WTC11 (cell line): Measurements from ENCODE around the gene WDR36. TPM values are rescaled to one million over a fixed set of nuclear protein-coding genes. Genes with fewer than 3 reads are reported as not detected.

Source experiments
- ATAC-seq: fragments of 200-7000 bp; cut with Tn5 transposase; 2 replicates; pipeline ENCODE4 v1.10.0; 2021; ENCODE audit warnings: mild to moderate bottlenecking, moderate library complexity
- CTCF ChIA-PET: fragments of 300-600 bp; sonication (Branson Sonifier 250); formaldehyde crosslinking; loops from one replicate; lab custom pipeline; 2021; ENCODE audit warnings: antibody characterized with exemption; lab: Charles Lee
- POLR2A ChIA-PET: fragments of 350-600 bp; sonication (Branson Sonifier 250); formaldehyde crosslinking; loops from one replicate; lab custom pipeline; 2021; ENCODE audit warnings: antibody characterized with exemption; lab: Charles Lee
- DNase-seq: peaks from one replicate; pipeline ENCODE4 v3.0.0; 2021; ENCODE audit warnings: low spot score
- H3K27ac Mint-ChIP-seq: 2 replicates; pipeline ENCODE4 v1.8.0; 2021; ENCODE audit warnings: mixed read lengths
- H3K27me3 Mint-ChIP-seq: 2 replicates; pipeline ENCODE4 v1.8.0; 2021; ENCODE audit warnings: low read depth, mild to moderate bottlenecking, moderate library complexity, mixed read lengths
- H3K36me3 Mint-ChIP-seq: 2 replicates; pipeline ENCODE4 v1.8.0; 2021; ENCODE audit warnings: mixed read lengths
- H3K4me1 Mint-ChIP-seq: 2 replicates; pipeline ENCODE4 v1.8.0; 2022; ENCODE audit warnings: mixed read lengths
- H3K4me3 Mint-ChIP-seq: 2 replicates; pipeline ENCODE4 v1.8.0; 2021; ENCODE audit warnings: mild to moderate bottlenecking, moderate library complexity, mixed read lengths
- H3K9me3 Mint-ChIP-seq: 2 replicates; pipeline ENCODE4 v1.8.0; 2021; ENCODE audit warnings: mixed read lengths
- CBFB ChIP-seq: sonication (generic); formaldehyde crosslinking; IDR thresholded peaks from 2 replicates; pipeline ENCODE4 v1.8.1; 2022; ENCODE audit warnings: mild to moderate bottlenecking, low read depth, missing genetic modification reagents
- EMX1 ChIP-seq: fragments of 250-450 bp; sonication (Bioruptor Pico); IDR thresholded peaks from 2 replicates; pipeline ENCODE4 v1.8.0; 2021; ENCODE audit warnings: mild to moderate bottlenecking
- JUN ChIP-seq: sonication (generic); formaldehyde crosslinking; IDR thresholded peaks from 2 replicates; pipeline ENCODE4 v1.8.0; 2023; ENCODE audit warnings: mild to moderate bottlenecking, missing genetic modification reagents
- KAT7 ChIP-seq: sonication (generic); formaldehyde crosslinking; IDR thresholded peaks from 2 replicates; pipeline ENCODE4 v1.8.1; 2023; ENCODE audit warnings: missing genetic modification reagents, mild to moderate bottlenecking, borderline replicate concordance
- NFYB ChIP-seq: sonication (generic); formaldehyde crosslinking; conservative IDR thresholded peaks from 2 replicates; pipeline ENCODE4 v1.8.0; 2022; ENCODE audit warnings: low read depth, missing genetic modification reagents
- SMAD4 ChIP-seq: sonication (generic); formaldehyde crosslinking; IDR thresholded peaks from 2 replicates; pipeline ENCODE4 v1.8.0; 2022; ENCODE audit warnings: mild to moderate bottlenecking, missing genetic modification reagents
- SP1 ChIP-seq: sonication (generic); formaldehyde crosslinking; conservative IDR thresholded peaks from 2 replicates; pipeline ENCODE4 v1.8.1; 2022; ENCODE audit warnings: missing genetic modification reagents
- ZNF121 ChIP-seq: sonication (generic); formaldehyde crosslinking; IDR thresholded peaks from 2 replicates; pipeline ENCODE4 v1.8.0; 2023; ENCODE audit warnings: missing genetic modification reagents
- ZNF263 ChIP-seq: sonication (generic); formaldehyde crosslinking; IDR thresholded peaks from 2 replicates; pipeline ENCODE4 v1.8.1; 2022; ENCODE audit warnings: low read depth, mild to moderate bottlenecking, moderate library complexity, missing genetic modification reagents
- total RNA-seq: library from RNA; stranded (reverse); gene quantifications from 3 replicates; pipeline ENCODE4 v1.2.3, GENCODE V29; 2021
- TF ChIP-seq, protein P1 (sequence below): fragments of 200-600 bp; IDR thresholded peaks from 2 replicates; pipeline ENCODE4 v1.8.0; 2022; ENCODE audit warnings: antibody characterized with exemption
- TF ChIP-seq, protein P2 (sequence below): sonication (generic); formaldehyde crosslinking; IDR thresholded peaks from 2 replicates; pipeline ENCODE4 v1.8.0; 2022; ENCODE audit warnings: mild to moderate bottlenecking, missing genetic modification reagents
- TF ChIP-seq, protein P3 (sequence below): fragments of 250-450 bp; sonication (Bioruptor Pico); IDR thresholded peaks from 2 replicates; pipeline ENCODE4 v2.1.2; 2022; ENCODE audit warnings: mild to moderate bottlenecking, moderate library complexity
- TF ChIP-seq, protein P4 (sequence below): sonication (generic); formaldehyde crosslinking; IDR thresholded peaks from 2 replicates; pipeline ENCODE4 v1.8.1; 2023; ENCODE audit warnings: mild to moderate bottlenecking, missing genetic modification reagents
- TF ChIP-seq, protein P5 (sequence below): sonication (generic); formaldehyde crosslinking; conservative IDR thresholded peaks from 2 replicates; pipeline ENCODE4 v1.8.1; 2022; ENCODE audit warnings: mild to moderate bottlenecking, missing genetic modification reagents
- TF ChIP-seq, protein P6 (sequence below): sonication (generic); formaldehyde crosslinking; IDR thresholded peaks from 2 replicates; pipeline ENCODE4 v1.8.1; 2023; ENCODE audit warnings: mild to moderate bottlenecking, missing genetic modification reagents, moderate library complexity
- TF ChIP-seq, protein P7 (sequence below): sonication (generic); formaldehyde crosslinking; conservative IDR thresholded peaks from 2 replicates; pipeline ENCODE4 v1.8.1; 2023; ENCODE audit warnings: mild to moderate bottlenecking, low read depth, missing genetic modification reagents, moderate library complexity
- TF ChIP-seq, protein P8 (sequence below): sonication (generic); formaldehyde crosslinking; IDR thresholded peaks from 2 replicates; pipeline ENCODE4 v1.8.1; 2023; ENCODE audit warnings: mild to moderate bottlenecking, missing genetic modification reagents, moderate library complexity

The WDR36 gene
- total RNA-seq, 1 experiment from 2014 or later = 34.1 TPM

DNA sequence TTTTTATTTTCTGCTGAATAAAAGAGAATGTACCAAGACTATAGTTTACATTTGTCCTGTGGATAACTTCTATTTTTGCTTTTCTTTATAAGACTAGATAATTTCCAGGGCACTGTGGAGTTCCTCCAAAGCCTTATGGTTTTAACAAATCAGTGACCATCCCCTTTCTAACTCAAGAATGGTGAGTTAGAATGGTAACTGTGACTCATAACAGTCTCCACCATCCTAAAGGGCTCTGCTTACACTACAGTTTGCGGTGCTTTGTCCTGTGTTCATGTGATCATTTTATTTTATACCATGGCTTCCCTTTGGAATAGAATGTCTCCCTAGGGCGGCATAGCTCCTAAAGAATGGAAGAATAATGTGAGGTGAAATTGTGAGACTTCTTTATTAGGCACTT is 30.2 kb downstream of the WDR36 start (continued):
- TF ChIP-seq, protein P1, sequence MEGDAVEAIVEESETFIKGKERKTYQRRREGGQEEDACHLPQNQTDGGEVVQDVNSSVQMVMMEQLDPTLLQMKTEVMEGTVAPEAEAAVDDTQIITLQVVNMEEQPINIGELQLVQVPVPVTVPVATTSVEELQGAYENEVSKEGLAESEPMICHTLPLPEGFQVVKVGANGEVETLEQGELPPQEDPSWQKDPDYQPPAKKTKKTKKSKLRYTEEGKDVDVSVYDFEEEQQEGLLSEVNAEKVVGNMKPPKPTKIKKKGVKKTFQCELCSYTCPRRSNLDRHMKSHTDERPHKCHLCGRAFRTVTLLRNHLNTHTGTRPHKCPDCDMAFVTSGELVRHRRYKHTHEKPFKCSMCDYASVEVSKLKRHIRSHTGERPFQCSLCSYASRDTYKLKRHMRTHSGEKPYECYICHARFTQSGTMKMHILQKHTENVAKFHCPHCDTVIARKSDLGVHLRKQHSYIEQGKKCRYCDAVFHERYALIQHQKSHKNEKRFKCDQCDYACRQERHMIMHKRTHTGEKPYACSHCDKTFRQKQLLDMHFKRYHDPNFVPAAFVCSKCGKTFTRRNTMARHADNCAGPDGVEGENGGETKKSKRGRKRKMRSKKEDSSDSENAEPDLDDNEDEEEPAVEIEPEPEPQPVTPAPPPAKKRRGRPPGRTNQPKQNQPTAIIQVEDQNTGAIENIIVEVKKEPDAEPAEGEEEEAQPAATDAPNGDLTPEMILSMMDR = no peak
- TF ChIP-seq CBFB (CRISPR knock-in tag) = no peak

DNA sequence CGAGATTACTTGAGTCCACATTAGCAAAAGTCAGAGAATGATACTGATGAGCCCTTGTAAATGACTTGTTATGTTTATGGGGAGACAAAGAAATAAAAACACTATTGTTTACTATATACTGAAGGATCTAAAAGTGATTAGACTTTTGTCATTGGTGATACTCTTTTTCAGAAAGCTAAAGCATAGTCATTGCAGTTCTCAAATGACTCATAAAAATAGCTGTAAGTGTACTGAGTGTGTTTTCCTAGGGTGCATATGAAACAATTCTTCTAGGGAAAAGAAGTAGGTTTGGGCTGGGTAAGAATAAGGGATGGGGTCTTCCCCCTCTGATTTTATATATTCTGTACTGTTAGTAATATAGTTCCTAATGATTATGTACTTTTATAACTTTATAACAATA is 32.6 kb downstream of the WDR36 start:
- ATAC-seq (no peak), DNase-seq (no peak)
- H3K4me1 Mint-ChIP-seq = peaks cover 36% of the 10 kb centered on the region
- H3K4me3 Mint-ChIP-seq = no peak overlapping the region
- no peak overlapping the region for H3K27ac Mint-ChIP-seq
- H3K27me3 Mint-ChIP-seq = no peaks in the 10 kb centered on the region
- CTCF ChIA-PET = no interaction called here
- H3K9me3 Mint-ChIP-seq = no peaks in the 10 kb centered on the region
- TF ChIP-seq SP1 (CRISPR knock-in tag) = no peak
- TF ChIP-seq, protein P2, sequence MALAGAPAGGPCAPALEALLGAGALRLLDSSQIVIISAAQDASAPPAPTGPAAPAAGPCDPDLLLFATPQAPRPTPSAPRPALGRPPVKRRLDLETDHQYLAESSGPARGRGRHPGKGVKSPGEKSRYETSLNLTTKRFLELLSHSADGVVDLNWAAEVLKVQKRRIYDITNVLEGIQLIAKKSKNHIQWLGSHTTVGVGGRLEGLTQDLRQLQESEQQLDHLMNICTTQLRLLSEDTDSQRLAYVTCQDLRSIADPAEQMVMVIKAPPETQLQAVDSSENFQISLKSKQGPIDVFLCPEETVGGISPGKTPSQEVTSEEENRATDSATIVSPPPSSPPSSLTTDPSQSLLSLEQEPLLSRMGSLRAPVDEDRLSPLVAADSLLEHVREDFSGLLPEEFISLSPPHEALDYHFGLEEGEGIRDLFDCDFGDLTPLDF (CRISPR knock-in tag) = no peak
- H3K36me3 Mint-ChIP-seq = peaks cover 52% of the 10 kb centered on the region
- POLR2A ChIA-PET = no interaction called here

DNA sequence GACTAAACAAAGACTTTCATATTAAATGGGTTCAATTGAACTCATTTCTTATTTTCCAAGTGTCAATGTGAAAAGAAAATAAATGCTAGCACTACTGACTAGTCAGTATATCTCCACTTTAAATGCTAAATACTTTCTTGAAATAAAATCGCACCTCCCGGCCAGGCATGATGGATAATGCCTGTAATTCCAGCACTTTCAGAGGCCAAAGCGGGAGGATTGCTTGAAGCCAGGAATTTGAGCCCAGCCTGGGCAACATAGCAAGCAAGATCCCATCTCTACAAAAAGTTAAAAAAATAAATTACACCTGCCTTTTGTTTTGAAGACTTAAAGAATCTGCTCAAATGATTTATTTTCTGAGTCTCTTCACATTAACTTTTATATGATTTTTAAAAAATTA is 34.7 kb downstream of the WDR36 start:
- TF ChIP-seq, protein P3, sequence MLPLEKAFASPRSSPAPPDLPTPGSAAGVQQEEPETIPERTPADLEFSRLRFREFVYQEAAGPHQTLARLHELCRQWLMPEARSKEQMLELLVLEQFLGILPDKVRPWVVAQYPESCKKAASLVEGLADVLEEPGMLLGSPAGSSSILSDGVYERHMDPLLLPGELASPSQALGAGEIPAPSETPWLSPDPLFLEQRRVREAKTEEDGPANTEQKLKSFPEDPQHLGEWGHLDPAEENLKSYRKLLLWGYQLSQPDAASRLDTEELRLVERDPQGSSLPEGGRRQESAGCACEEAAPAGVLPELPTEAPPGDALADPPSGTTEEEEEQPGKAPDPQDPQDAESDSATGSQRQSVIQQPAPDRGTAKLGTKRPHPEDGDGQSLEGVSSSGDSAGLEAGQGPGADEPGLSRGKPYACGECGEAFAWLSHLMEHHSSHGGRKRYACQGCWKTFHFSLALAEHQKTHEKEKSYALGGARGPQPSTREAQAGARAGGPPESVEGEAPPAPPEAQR = no peak
- no peak for TF ChIP-seq EMX1
- TF ChIP-seq, protein P4, sequence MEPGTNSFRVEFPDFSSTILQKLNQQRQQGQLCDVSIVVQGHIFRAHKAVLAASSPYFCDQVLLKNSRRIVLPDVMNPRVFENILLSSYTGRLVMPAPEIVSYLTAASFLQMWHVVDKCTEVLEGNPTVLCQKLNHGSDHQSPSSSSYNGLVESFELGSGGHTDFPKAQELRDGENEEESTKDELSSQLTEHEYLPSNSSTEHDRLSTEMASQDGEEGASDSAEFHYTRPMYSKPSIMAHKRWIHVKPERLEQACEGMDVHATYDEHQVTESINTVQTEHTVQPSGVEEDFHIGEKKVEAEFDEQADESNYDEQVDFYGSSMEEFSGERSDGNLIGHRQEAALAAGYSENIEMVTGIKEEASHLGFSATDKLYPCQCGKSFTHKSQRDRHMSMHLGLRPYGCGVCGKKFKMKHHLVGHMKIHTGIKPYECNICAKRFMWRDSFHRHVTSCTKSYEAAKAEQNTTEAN (CRISPR knock-in tag) = no peak
- no peak for TF ChIP-seq NFYB (CRISPR knock-in tag)
- TF ChIP-seq ZNF121 (CRISPR knock-in tag) = no peak
- no peak for TF ChIP-seq JUN
- TF ChIP-seq ZNF263 (CRISPR knock-in tag) = no peak
- TF ChIP-seq, protein P5, sequence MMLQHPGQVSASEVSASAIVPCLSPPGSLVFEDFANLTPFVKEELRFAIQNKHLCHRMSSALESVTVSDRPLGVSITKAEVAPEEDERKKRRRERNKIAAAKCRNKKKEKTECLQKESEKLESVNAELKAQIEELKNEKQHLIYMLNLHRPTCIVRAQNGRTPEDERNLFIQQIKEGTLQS (CRISPR knock-in tag) = no peak
- TF ChIP-seq, protein P6, sequence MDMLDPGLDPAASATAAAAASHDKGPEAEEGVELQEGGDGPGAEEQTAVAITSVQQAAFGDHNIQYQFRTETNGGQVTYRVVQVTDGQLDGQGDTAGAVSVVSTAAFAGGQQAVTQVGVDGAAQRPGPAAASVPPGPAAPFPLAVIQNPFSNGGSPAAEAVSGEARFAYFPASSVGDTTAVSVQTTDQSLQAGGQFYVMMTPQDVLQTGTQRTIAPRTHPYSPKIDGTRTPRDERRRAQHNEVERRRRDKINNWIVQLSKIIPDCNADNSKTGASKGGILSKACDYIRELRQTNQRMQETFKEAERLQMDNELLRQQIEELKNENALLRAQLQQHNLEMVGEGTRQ (CRISPR knock-in tag) = no peak
- TF ChIP-seq, protein P7, sequence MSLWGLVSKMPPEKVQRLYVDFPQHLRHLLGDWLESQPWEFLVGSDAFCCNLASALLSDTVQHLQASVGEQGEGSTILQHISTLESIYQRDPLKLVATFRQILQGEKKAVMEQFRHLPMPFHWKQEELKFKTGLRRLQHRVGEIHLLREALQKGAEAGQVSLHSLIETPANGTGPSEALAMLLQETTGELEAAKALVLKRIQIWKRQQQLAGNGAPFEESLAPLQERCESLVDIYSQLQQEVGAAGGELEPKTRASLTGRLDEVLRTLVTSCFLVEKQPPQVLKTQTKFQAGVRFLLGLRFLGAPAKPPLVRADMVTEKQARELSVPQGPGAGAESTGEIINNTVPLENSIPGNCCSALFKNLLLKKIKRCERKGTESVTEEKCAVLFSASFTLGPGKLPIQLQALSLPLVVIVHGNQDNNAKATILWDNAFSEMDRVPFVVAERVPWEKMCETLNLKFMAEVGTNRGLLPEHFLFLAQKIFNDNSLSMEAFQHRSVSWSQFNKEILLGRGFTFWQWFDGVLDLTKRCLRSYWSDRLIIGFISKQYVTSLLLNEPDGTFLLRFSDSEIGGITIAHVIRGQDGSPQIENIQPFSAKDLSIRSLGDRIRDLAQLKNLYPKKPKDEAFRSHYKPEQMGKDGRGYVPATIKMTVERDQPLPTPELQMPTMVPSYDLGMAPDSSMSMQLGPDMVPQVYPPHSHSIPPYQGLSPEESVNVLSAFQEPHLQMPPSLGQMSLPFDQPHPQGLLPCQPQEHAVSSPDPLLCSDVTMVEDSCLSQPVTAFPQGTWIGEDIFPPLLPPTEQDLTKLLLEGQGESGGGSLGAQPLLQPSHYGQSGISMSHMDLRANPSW (CRISPR knock-in tag) = no peak
- TF ChIP-seq SMAD4 (CRISPR knock-in tag) = no peak
- no peak for TF ChIP-seq KAT7 (CRISPR knock-in tag)
- TF ChIP-seq, protein P8, sequence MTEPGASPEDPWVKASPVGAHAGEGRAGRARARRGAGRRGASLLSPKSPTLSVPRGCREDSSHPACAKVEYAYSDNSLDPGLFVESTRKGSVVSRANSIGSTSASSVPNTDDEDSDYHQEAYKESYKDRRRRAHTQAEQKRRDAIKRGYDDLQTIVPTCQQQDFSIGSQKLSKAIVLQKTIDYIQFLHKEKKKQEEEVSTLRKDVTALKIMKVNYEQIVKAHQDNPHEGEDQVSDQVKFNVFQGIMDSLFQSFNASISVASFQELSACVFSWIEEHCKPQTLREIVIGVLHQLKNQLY (CRISPR knock-in tag) = no peak
- H3K36me3 Mint-ChIP-seq = peaks cover 36% of the 10 kb centered on the region
- H3K4me3 Mint-ChIP-seq = no peak overlapping the region
- ATAC-seq (no peak), DNase-seq (no peak)
- H3K4me1 Mint-ChIP-seq = peaks cover 55% of the 10 kb centered on the region
- ChIA-PET CTCF (no interaction called here), POLR2A (no interaction called here)
- peak overlapping the region; percentile 67; the same call in 1 of the 2 replicates for H3K27ac Mint-ChIP-seq
- H3K27me3 Mint-ChIP-seq = no peaks in the 10 kb centered on the region
- no peaks in the 10 kb centered on the region for H3K9me3 Mint-ChIP-seq
